CD4-positive, alpha-beta T cell treated with Interleukin-10 for 1 hour (primary cell): ENCODE results near the gene USP36.
"Not testable (repeated sequence)": the region's sequence is repeated elsewhere in the genome, so short reads cannot be mapped to it uniquely, and the experiment has no call there.

ENCODE experiments used
- DNase-seq: peaks from one replicate; pipeline ENCODE4 v3.0.0-alpha.2; 2020

Gene USP36

DNA sequence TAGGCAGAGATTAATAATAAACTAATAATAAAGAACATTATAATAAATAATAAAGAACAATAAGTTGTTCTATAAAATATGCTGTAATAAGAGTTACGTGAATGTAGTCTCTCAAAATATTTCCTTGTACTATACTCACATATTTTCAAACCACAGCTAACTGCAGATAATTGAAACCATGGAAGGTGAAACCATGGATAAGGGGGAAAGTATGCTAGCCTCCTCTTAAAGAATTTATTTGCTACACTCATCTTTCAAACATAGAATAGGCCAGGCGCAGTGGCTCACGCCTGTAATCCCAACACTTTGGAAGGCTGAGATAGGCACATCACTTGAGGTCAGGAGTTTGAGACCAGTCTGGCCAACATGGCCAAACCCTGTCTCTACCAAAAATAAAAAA lies 77.1 kb downstream of the USP36 start:
- no peak for DNase-seq

DNA sequence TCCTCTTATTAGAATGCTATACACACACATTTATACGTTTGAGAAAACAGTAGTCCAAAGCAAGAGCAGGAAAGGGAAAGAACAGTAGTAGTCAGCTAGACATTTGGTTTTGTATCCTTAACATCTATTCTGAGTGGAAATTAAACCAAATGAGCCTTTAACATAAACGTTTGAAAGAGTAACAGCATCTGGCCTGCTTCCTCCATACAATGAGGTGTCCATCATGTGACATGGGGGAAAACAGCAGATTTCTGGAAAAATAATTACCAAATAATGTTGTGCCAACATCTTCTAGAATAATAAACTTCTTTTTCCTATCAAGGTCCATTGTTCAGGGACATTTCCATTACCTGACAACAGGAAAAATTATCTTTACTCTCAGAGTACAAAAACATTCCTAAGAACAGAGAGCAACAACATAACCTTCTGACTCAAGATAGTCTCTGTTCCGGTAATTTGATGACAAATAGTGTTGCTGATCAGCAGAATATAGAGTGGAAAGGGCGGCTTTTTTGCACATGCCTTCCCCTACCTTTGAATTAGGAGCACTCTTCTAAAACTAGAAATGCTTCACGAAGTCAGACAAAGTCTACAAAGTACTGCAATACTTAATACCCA lies 78.7 kb downstream of the USP36 start:
- peak; percentile 40 for DNase-seq

DNA sequence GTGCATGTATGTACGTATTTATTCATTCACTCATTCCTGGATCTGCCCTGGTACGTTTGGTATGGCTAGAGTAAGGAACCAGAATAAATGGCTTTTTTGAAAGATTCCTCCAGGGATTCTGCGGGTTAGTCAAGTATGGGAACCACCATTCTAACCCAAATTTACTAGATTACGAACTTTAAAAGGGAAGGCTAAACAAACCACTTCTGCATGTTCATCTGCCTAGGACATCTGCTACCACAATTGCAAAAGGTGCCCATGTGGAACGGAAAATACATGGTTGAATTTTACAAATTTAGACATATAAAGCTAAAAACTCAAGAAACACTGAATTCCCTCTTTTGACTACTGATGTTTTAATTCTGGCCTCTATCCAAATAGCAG lies 80.7 kb downstream of the USP36 start:
- no peak for DNase-seq

DNA sequence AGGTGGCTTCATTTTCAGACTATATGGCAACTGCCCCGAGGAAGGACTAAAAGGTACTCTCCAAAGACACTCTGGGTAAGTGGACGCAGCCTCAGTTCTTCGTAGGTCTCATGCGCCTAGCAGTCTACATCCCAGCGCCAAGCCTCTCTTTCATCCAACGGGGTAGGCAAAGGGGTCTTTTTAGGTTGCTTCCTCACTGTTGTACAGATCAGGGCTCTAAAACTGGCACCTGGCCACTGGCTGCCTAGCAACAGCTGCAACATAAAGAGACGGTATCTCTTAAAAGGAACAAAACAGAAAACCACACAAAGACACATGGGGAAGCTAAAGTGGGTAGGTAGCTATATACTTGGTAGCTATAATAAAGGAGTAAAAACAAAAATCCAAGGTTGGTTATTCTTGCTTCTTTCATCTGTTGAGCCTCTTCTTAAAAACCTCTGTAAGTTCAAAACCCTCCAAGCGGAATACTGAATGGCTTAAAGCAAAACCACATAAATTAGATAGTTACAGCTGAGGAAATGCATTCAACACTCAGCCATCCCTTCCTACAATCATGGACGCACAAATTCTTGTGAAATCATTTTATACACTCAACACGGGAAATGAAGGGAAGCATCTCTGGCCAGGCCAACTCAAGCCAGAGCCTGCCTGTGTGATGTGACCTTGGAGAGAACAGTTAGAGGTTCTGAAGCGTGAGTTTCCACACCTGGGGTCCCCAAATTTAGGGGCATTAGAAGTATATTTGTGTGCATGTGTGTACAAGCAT lies 81.2 kb downstream of the USP36 start:
- DNase-seq = peak; percentile 89

DNA sequence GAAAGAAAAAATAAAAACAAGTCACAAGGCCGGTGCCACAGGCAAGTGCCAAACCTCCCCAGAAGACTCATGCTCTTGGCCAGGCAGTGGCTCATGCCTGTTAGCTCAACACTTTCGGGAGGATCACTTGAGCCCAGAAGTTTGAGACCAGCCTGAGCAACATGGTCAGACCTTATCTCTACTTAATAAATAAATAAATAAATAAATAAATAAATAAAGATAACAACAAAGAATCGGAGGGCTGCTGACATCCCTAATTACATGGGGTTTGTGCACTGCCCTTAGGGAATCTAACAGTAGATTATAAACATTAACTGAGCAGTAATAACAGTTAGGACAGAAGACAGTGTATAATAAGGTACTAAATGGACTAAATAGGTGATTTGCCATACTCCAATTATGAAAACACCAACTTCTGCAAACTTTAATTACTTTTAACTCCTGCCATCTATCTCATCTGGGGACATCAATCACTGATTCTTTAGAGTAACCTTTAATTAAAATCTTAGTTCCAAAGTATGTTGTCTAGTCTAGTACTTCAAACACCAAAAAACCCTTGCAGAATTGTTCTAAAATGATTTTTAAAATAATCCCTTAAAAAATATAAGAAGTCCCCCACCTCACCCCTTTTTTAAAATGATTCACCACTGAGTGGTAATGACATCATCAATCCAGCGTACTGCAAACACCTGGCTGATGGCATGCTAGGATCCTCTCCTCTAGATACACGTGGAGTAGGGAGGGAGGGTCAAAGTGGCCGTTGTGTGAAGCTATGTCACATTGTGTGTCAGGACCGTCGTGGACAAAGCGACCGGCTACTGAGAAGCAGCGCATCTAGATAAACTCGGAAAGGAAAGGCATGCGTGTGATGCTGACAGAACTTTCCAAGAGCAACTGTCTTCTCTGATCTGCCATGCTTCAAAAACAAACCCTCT lies 87.0 kb downstream of the USP36 start:
- DNase-seq = peak; percentile 54

DNA sequence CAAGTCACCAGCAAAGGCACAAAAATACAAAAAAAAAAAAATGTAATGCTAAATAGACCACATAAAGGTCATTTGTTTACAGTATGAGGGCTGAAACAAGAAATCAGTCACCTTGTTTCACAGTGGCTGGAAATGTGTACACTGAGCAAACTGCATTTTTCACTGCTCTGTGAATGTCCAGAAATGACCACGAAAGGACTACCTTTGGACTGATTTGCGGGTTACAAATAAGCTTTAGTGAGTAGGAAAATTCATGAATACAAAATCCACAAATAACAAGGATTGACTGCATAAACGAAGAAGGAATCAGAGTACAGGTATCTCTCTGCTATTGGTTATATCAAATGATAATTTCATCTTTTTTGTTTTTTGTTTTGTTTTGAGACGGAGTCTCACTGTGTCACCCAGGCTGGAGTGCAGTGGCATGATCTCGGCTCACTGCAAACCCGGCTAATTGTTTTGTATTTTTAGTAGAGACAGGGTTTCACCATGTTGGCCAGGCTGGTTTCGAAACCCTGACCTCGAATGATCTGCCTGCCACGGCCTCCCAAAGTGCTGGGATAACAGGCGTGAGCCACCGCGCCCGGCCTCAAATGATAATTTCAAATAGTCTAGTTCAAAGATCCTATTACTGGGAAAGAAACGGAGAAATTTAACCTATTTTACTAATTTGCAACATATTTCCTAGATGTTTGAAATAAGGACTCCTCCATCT lies 89.0 kb downstream of the USP36 start:
- no peak for DNase-seq

DNA sequence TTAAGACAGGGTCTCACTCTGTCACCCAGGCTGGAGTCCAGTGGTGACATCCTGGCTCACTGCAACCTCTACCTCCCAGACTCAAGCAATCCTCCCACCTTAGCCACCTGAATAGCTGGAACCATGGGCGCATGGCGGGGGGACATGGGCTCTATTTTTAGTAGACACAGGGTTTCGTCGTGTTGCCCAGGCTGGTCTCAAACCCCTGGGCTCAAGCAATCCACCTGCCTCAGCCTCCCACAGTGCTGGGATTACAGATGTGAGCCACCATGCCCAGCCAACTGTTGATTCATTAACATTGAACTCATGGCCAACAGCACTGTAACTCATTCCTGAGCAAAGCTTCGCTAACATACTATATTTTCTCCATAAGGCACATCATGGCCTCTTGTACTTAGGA lies 89.6 kb downstream of the USP36 start:
- not testable (repeated sequence) for DNase-seq

DNA sequence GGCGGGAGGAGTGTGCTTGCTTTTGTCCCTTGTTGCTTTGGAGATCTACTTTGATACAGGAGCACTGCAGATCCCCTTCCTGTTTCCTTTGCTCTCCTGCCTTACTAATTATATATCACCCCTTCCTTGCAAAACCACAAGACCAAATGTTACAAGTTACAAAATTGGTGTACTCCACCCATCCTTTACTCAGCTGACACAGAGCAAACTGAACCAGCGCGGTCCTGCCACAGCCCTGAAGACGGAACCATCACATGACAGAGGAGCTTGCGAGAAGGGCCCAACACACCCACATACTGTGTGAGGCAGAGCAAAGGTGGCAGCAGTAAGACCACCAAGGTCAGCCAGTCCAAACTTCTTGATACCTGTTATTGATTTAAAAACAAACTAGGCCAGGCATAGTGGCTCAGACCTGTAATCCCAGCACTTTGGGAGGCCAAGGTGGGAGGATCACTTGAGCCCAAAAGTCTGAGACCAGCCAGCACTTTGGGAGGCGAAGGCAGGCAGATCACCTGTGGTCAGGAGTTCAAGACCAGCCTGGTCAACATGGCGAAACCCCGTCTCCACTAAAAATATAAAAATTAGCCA lies 91.8 kb downstream of the USP36 start:
- DNase-seq = peak; percentile 89

DNA sequence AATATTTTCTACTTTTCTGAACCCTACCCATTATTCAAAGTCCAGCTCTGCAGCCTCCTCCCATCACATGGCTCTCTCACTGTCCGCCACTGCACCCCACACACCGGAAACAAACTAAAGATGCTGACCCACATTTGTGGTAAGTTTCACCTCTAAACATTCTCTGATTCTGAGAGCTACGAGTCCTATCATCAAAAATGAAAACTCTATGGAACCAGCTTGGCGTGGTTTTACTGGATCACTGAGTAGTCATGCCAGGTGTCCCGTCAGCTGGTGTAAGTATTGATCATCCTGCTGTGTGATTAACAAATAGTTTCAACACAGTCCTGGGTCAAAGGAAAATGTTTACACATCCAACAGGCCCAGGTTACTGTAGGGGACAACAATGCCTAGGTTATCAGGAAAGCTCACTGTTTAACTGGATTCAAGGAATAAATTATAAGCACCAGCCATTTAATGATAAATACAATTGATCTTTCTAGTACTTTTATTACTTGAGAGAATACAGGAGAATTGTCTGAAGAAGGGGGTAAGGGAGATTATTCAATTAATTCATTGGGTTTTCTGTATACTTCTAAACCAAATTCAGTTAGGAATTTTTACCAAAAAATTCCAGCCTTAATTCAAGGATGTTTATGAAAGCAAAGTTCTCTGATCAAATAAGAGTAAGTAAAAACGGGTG lies 92.4 kb downstream of the USP36 start:
- DNase-seq = peak; percentile 58

DNA sequence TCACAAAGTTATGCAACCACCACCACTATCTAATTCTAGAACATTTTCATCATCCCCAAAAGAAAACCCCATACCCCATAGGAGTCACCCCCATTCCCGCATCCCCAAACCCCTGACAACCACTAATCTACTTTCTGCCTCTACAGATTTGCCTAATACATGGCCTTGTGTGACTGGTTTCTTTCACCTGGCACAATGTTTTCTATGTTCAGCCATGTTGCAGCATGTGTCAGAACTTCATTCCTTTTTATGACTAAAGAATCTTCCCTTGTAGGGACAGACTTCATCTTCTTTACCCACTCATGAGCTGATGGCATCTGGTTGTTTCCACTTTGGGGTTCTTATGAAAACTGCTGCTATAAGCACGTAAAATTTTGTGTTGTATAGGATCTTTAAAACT lies 93.1 kb downstream of the USP36 start:
- peak; percentile 32 for DNase-seq

DNA sequence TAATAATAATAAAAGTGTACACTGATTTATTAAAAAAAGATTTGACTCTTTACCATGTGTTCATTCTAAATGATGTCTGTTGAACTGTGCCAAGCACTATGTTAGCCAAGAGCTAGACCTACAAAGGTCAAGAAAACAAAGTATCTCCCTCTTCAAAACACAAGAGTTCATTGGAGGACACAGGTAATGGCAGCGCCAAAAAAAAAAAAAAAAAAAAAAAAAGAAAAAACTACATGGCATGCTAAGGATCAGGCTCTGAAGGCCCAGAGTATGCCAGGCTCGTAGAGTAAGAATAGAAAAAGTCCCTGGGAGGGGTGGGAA lies 93.7 kb downstream of the USP36 start:
- DNase-seq = no peak

DNA sequence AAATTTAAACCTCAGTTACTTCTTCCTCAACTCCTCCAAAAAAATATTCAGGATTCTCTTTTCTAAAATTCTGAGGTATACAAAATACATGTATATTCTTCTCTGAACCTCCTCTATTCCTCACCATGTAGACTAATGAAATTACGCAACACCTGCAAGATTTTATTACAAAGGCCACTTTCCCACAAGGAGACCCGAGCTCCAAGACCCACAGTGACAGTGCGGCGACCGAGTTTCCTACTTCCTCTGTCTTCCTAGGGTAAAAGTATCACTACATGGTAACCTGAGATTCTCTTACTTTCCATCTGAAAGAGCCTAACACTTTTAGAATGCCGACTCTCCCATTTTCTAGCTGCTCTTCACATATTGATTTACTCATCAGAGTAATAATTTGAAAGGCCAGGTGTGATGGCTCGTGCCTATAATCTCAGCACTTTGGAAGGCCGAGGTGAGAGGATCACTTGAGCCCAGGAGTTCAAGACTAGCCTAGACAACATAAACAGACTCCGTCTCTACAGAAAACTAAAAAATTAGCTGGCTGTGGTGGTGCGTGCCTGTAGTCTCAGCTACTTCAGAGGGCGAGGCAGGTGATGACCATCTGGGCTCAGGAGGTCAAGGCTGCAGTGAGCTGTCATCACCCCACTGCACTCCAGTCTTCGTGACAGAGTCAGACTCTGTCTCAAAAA lies 94.2 kb downstream of the USP36 start:
- no peak for DNase-seq
